ENCODE measurements around the gene SHROOM3.
"Not testable (repeated sequence)": the region's sequence is repeated elsewhere in the genome, so short reads cannot be mapped to it uniquely, and the experiment has no call there.

Gene SHROOM3

DNA sequence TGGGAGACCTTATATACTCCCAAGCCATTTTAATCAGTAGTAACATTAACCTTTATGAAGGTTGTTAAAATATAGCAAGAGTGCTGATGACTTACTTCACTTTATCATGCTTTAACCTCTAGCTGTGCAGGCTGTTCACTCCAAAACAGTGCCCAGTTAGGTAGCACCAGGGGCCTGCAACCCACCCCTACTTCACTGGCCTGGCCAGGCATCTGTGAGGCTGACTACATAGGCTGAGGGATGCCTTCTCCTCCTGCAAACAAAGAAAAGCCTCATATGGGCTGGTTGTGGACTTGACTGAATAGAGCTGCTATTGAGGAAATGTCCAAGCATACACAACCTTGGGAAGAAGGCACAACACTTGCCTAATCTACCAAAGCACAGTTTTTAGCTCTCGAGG is 172.8 kb downstream of the SHROOM3 start:
- TF ChIP-seq, protein P1, sequence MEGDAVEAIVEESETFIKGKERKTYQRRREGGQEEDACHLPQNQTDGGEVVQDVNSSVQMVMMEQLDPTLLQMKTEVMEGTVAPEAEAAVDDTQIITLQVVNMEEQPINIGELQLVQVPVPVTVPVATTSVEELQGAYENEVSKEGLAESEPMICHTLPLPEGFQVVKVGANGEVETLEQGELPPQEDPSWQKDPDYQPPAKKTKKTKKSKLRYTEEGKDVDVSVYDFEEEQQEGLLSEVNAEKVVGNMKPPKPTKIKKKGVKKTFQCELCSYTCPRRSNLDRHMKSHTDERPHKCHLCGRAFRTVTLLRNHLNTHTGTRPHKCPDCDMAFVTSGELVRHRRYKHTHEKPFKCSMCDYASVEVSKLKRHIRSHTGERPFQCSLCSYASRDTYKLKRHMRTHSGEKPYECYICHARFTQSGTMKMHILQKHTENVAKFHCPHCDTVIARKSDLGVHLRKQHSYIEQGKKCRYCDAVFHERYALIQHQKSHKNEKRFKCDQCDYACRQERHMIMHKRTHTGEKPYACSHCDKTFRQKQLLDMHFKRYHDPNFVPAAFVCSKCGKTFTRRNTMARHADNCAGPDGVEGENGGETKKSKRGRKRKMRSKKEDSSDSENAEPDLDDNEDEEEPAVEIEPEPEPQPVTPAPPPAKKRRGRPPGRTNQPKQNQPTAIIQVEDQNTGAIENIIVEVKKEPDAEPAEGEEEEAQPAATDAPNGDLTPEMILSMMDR (IDR thresholded peaks at IDR 0.05; ENCODE audit: insufficient read depth, low read length, poor library complexity, severe bottlenecking) = no peak

DNA sequence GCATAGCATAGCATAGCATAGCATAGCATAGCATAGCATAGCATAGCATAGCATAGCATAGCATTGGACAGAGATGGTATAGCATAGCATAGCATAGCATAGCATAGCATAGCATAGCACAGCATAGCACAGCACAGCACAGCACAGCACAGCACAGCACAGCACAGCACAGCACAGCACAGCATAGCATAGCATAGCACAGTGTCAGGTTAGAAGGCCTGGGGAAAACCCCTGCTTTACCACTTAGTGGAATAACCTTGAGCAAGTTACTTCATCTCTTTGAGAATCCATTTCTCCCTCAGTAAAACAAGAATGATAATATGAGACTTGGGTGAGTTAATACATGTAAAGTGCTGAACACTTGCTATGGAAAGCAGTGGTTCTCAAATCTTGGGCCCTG is 173.5 kb downstream of the SHROOM3 start:
- DNase-seq (ENCODE audit: extremely low read depth, insufficient read length); H3K4me3 ChIP-seq (replicated peaks; ENCODE audit: low read depth, low read length); H3K36me3 ChIP-seq (ENCODE audit: control insufficient read depth, insufficient read depth, low read length); H3K27me3 ChIP-seq (replicated peaks; ENCODE audit: control insufficient read depth, insufficient read depth, low read length): not testable (repeated sequence)

More for the DNA sequence above, 172.8 kb downstream of the SHROOM3 start:
- no peak overlapping the region for H3K4me3 ChIP-seq (replicated peaks; ENCODE audit: low read depth, low read length)
- DNase-seq (ENCODE audit: extremely low read depth, insufficient read length) = peak; percentile 3
- no peaks in the 10 kb centered on the region for H3K36me3 ChIP-seq (ENCODE audit: control insufficient read depth, insufficient read depth, low read length)
- no peaks in the 10 kb centered on the region for H3K27me3 ChIP-seq (replicated peaks; ENCODE audit: control insufficient read depth, insufficient read depth, low read length)

DNA sequence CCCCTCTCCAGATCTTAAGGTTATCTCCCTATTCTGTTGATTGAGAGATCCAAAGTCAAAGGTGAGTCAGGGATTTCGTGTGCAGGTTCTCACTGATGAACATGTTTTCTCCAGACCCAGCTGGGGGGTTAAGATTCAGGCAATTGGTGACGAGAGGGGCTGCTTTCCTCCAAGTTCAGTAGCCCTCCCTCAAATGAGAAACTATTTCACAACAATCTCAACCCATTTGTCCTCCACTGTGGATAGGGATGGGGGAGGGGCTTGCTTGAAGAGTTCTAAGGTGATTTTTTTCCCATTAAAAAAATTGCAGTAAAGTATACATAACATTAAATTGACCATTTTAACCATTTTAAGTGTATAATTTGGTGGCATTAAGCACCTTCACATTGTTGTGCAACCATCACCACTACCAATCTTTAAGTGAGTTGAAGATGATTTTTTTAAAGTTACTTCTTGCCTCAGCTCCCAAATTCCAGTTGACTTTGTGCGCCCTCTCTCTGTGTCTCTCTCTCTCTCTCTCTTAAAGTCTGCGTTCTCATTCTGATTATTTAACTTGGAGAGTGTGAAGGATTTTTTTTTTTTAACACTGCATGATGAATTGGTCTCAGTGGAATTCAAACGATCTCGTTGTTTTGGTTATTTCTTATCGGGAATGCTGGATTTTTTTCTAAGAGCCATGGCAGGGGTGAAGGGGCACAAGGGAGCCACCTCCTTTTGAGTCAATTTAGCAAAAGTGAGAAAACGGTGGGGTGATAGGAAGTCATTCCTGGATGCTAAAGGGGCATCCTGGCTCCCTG is 175.9 kb downstream of the SHROOM3 start:
- no peak overlapping the region for H3K4me3 ChIP-seq (replicated peaks; ENCODE audit: low read depth, low read length)
- TF ChIP-seq, protein P1 (IDR thresholded peaks at IDR 0.05; ENCODE audit: insufficient read depth, low read length, poor library complexity, severe bottlenecking) = no peak
- no peak for DNase-seq (ENCODE audit: extremely low read depth, insufficient read length)

DNA sequence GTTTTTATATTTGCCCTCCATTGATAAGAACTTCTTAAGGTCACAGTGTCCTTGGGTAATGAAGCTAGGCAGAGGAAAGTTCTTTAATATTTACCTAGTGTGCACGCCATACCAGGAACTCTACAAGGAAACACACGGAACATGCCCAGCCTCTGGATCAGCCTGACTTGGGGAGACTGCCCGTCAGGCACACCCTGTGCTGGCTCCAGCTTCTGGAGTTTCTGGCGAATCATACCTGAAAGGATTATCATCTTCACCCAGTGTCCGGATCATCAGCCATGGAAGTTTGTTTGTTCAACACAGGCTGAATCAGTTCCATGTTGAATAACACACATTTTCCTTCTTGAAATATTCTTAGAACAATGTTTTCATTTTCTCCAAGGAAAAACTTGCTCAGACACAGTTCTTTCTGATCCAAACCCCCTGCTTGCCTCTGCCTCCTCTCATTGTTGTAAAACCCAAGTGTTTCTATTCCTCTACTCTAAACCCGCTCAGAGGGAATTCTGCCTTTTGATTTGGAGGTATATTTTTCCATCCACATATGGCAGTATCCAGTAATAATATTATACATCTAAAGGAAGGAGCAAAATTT is 176.7 kb downstream of the SHROOM3 start:
- no peak for DNase-seq (ENCODE audit: extremely low read depth, insufficient read length)
- TF ChIP-seq, protein P1 (IDR thresholded peaks at IDR 0.05; ENCODE audit: insufficient read depth, low read length, poor library complexity, severe bottlenecking) = no peak

More for the DNA sequence above, 175.9 kb downstream of the SHROOM3 start:
- Histone ChIP-seq H3K27me3 (replicated peaks; ENCODE audit: control insufficient read depth, insufficient read depth, low read length) (no peaks in the 10 kb centered on the region), H3K36me3 (ENCODE audit: control insufficient read depth, insufficient read depth, low read length) (no peaks in the 10 kb centered on the region)

DNA sequence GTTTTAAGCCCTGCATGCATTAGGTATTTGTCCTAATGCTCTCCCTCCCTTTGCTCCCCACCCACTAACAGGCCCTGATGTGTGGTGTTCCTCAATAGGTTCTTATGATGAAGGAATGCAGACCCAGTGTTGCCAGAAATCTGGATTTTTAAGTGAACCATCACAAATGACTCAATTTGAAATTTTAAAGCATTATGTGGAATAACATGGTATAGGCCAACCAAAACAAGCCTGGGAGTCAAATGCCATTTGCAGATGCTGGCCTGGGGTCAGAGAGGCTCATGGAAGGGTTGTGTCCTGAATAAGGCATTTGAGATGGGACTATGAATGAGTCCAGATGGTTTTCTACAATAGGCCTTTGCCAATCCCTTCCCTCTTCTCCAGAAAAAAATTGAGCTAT is 179.6 kb downstream of the SHROOM3 start:
- TF ChIP-seq, protein P1 (IDR thresholded peaks at IDR 0.05; ENCODE audit: insufficient read depth, low read length, poor library complexity, severe bottlenecking) = no peak
- no peak for DNase-seq (ENCODE audit: extremely low read depth, insufficient read length)
- no peak overlapping the region for H3K4me3 ChIP-seq (replicated peaks; ENCODE audit: low read depth, low read length)
- H3K36me3 ChIP-seq (ENCODE audit: control insufficient read depth, insufficient read depth, low read length) = no peaks in the 10 kb centered on the region
- H3K27me3 ChIP-seq (replicated peaks; ENCODE audit: control insufficient read depth, insufficient read depth, low read length) = no peaks in the 10 kb centered on the region

More for the DNA sequence above, 176.7 kb downstream of the SHROOM3 start:
- Histone ChIP-seq H3K4me3 (replicated peaks; ENCODE audit: low read depth, low read length) (no peak overlapping the region), H3K36me3 (ENCODE audit: control insufficient read depth, insufficient read depth, low read length) (no peaks in the 10 kb centered on the region), H3K27me3 (replicated peaks; ENCODE audit: control insufficient read depth, insufficient read depth, low read length) (no peaks in the 10 kb centered on the region)

DNA sequence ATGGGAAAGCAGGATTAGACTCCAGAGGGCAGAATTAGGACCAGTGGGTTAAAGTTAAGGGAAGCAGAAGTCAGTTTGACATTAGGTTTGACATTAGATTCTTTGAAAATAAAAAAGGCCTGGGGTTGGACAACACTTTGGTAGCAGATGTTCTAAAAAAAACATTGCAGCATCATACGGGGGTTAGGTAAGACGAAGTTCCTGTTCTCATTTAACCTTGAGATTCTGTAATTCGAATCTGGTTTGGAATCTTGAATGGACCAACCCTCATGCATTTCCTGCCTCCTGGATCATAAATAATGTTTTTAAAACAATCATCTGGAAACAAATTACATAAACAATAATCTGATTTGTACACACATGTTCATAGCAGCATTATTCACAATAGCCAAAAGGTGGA is 181.0 kb downstream of the SHROOM3 start:
- no peaks in the 10 kb centered on the region for H3K36me3 ChIP-seq (ENCODE audit: control insufficient read depth, insufficient read depth, low read length)
- no peak for DNase-seq (ENCODE audit: extremely low read depth, insufficient read length)

More for the DNA sequence above, 181.0 kb downstream of the SHROOM3 start:
- H3K4me3 ChIP-seq (replicated peaks; ENCODE audit: low read depth, low read length) = no peak overlapping the region
- no peaks in the 10 kb centered on the region for H3K27me3 ChIP-seq (replicated peaks; ENCODE audit: control insufficient read depth, insufficient read depth, low read length)
- TF ChIP-seq, protein P1 (IDR thresholded peaks at IDR 0.05; ENCODE audit: insufficient read depth, low read length, poor library complexity, severe bottlenecking) = no peak

Measured in GM06990 (cell line).